ENCODE measurements around the gene GTF2F2.

The GTF2F2 gene

GRCh38 chr13:45209229-45209628, 88.9 kb downstream of the GTF2F2 start:
- Histone ChIP-seq H3K27me3 (no peaks in the 10 kb centered on the region), H3K4me1 (peaks cover 14% of the 10 kb centered on the region), H3K4me3 (ENCODE audit: low read depth, low read length) (no peak overlapping the region), H3K36me3 (peaks cover 7% of the 10 kb centered on the region), H3K9me3 (no peaks in the 10 kb centered on the region)
- no peak for DNase-seq
- TF ChIP-seq CTCF (IDR thresholded peaks at IDR 0.05; ENCODE audit: low read depth, low read length), result no peak

GRCh38 chr13:45215392-45216077, 95.2 kb downstream of the GTF2F2 start:
- H3K4me3 ChIP-seq (ENCODE audit: low read depth, low read length), result no peak overlapping the region
- no peaks in the 10 kb centered on the region for H3K27me3 ChIP-seq
- DNase-seq, result no peak
- H3K36me3 ChIP-seq, result no peaks in the 10 kb centered on the region
- no peaks in the 10 kb centered on the region for H3K9me3 ChIP-seq
- no peak for TF ChIP-seq CTCF (IDR thresholded peaks at IDR 0.05; ENCODE audit: low read depth, low read length)
- no peaks in the 10 kb centered on the region for H3K4me1 ChIP-seq

- H3K9me3 ChIP-seq, result no peaks in the 10 kb centered on the region
- H3K27me3 ChIP-seq, result no peaks in the 10 kb centered on the region
- no peaks in the 10 kb centered on the region for H3K4me1 ChIP-seq
Measured at GRCh38 chr13:45216193-45216592, 95.9 kb downstream of the GTF2F2 start.

GRCh38 chr13:45218689-45219088, 98.4 kb downstream of the GTF2F2 start:
- TF ChIP-seq CTCF (IDR thresholded peaks at IDR 0.05; ENCODE audit: low read depth, low read length), result no peak
- no peaks in the 10 kb centered on the region for H3K4me1 ChIP-seq
- no peak overlapping the region for H3K4me3 ChIP-seq (ENCODE audit: low read depth, low read length)

More at GRCh38 chr13:45216193-45216592, 95.9 kb downstream of the GTF2F2 start:
- Histone ChIP-seq H3K4me3 (ENCODE audit: low read depth, low read length) (no peak overlapping the region), H3K36me3 (no peaks in the 10 kb centered on the region)
- TF ChIP-seq CTCF (IDR thresholded peaks at IDR 0.05; ENCODE audit: low read depth, low read length), result no peak
- DNase-seq, result no peak

GRCh38 chr13:45219123-45219891, 99.0 kb downstream of the GTF2F2 start:
- TF ChIP-seq CTCF (IDR thresholded peaks at IDR 0.05; ENCODE audit: low read depth, low read length), result no peak
- no peak for DNase-seq
- Histone ChIP-seq H3K27me3 (no peaks in the 10 kb centered on the region), H3K9me3 (no peaks in the 10 kb centered on the region), H3K4me3 (ENCODE audit: low read depth, low read length) (no peak overlapping the region), H3K36me3 (no peaks in the 10 kb centered on the region), H3K4me1 (no peaks in the 10 kb centered on the region)

More at GRCh38 chr13:45218689-45219088, 98.4 kb downstream of the GTF2F2 start:
- H3K9me3 ChIP-seq, result no peaks in the 10 kb centered on the region
- DNase-seq, result no peak
- no peaks in the 10 kb centered on the region for H3K36me3 ChIP-seq
- no peaks in the 10 kb centered on the region for H3K27me3 ChIP-seq

GRCh38 chr13:45219938-45220375, 99.6 kb downstream of the GTF2F2 start:
- Histone ChIP-seq H3K27me3 (no peaks in the 10 kb centered on the region), H3K4me3 (ENCODE audit: low read depth, low read length) (no peak overlapping the region), H3K4me1 (no peaks in the 10 kb centered on the region), H3K9me3 (no peaks in the 10 kb centered on the region), H3K36me3 (no peaks in the 10 kb centered on the region)
- DNase-seq, result no peak
- no peak for TF ChIP-seq CTCF (IDR thresholded peaks at IDR 0.05; ENCODE audit: low read depth, low read length)

All from BE2C (cell line).